Duodenal mucosa (tissue), 2 donors: Measurements from ENCODE around the gene TRPM8.

Experiments
- H3K27ac ChIP-seq: one replicate; pipeline ENCODE4 v1.7.0; 2013; ENCODE audit warnings: low read depth, low read length
- H3K27me3 ChIP-seq, 2 donors: one replicate each; pipeline ENCODE4 v1.7.0; 2013; ENCODE audit warnings: low read length in 2 of 2, control low read depth in 1 of 2; ENCODE audit not compliant: insufficient read depth in 2 of 2, control insufficient read depth in 1 of 2
- H3K36me3 ChIP-seq, 2 donors: one replicate each; pipeline ENCODE4 v1.7.0; 2013; ENCODE audit warnings: low read length in 2 of 2, control low read depth in 1 of 2; ENCODE audit not compliant: insufficient read depth in 2 of 2, control insufficient read depth in 1 of 2
- H3K4me1 ChIP-seq, 2 donors: one replicate each; pipeline ENCODE4 v1.7.0; 2013; ENCODE audit warnings: low read length in 2 of 2, control low read depth in 1 of 2; ENCODE audit not compliant: insufficient read depth in 2 of 2, control insufficient read depth in 1 of 2
- H3K4me3 ChIP-seq, 2 donors: one replicate each; pipeline ENCODE4 v1.7.0; 2013; ENCODE audit warnings: low read length in 2 of 2, low read depth in 1 of 2
- H3K9ac ChIP-seq, 2 donors: one replicate each; pipeline ENCODE4 v1.7.0; 2013; ENCODE audit warnings: low read length in 2 of 2, low read depth in 1 of 2
- H3K9me3 ChIP-seq, 2 donors: one replicate each; pipeline ENCODE4 v1.7.0; 2013; ENCODE audit warnings: low read length in 2 of 2, control low read depth in 1 of 2; ENCODE audit not compliant: control insufficient read depth in 1 of 2

The TRPM8 gene

DNA sequence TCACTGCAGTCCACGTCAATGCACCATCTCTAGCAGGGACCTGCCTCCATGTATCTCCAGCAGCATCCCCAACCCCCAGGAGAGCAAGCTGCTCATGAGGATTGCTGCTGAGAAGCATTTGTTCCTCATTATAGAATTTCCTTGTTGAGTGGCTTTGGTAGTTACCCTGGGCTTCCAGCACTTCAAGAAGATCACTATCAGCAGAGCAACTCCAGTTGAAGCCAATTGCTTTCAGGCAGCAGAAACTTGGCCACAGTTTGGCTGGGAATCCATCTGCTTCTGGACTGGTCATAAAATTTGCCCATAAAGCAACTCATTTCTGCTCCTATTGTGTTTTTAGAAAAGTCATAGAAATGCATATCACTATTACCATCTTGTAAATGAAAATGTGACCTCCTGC, 17.4 kb downstream of the TRPM8 start:
- Histone ChIP-seq H3K9me3 (no peaks in the 10 kb centered on the region), H3K4me3 (no peak overlapping the region), H3K27ac (no peak overlapping the region), H3K4me1 (peaks cover 0 to 5% of the 10 kb centered on the region in 2 donors), H3K36me3 (no peaks in the 10 kb centered on the region), H3K9ac (no peak overlapping the region), H3K27me3 (peaks cover 3 to 13% of the 10 kb centered on the region in 2 donors)

DNA sequence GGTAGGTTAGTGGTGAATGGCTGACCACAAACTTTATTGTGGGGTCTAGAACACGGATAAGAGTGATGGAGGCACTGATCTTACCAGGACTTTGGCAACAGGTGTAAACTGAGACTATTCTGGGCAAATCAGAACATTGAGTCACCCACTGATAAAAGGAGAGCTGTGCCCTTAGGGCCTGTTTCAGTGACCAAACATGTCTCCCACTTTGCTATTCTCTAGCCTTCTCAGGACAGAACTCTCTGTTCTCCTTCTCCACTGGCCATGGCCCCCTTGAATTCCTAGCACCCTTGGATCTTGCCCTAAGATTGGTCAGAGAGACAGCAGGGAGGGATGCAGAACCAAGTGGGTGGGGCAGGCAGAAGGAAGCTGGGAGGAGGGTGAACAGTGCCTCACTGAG, 18.3 kb downstream of the TRPM8 start:
- H3K9me3 ChIP-seq: no peaks in the 10 kb centered on the region
- no peak overlapping the region for H3K27ac ChIP-seq
- peaks cover 0 to 5% of the 10 kb centered on the region in 2 donors for H3K4me1 ChIP-seq
- H3K4me3 ChIP-seq: no peak overlapping the region
- H3K36me3 ChIP-seq: no peaks in the 10 kb centered on the region
- peaks cover 3 to 13% of the 10 kb centered on the region in 2 donors for H3K27me3 ChIP-seq
- no peak overlapping the region for H3K9ac ChIP-seq

DNA sequence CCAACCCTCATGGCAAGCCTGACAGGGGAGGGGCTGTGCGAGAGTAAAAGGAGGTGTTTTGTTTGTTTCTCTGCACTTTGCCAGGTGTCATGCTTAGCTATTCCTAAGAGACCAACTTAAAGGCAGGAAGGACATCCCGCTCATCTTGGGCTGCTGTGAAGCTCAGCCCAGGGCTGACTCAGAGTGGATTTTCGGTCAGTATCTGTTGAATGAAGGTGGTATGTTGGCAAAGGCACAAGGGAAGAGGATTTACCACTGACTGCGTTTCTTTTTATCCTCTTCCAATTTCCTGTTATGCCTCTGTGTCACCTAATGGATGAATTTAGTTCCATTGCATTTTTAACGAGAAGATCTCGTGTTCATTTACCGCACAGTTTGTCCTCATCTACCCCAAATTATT, 18.9 kb downstream of the TRPM8 start:
- Histone ChIP-seq H3K27ac (no peak overlapping the region), H3K9ac (no peak overlapping the region), H3K9me3 (no peaks in the 10 kb centered on the region), H3K36me3 (no peaks in the 10 kb centered on the region), H3K27me3 (peaks cover 3 to 10% of the 10 kb centered on the region in 2 donors), H3K4me1 (peaks cover 0 to 5% of the 10 kb centered on the region in 2 donors), H3K4me3 (no peak overlapping the region)

DNA sequence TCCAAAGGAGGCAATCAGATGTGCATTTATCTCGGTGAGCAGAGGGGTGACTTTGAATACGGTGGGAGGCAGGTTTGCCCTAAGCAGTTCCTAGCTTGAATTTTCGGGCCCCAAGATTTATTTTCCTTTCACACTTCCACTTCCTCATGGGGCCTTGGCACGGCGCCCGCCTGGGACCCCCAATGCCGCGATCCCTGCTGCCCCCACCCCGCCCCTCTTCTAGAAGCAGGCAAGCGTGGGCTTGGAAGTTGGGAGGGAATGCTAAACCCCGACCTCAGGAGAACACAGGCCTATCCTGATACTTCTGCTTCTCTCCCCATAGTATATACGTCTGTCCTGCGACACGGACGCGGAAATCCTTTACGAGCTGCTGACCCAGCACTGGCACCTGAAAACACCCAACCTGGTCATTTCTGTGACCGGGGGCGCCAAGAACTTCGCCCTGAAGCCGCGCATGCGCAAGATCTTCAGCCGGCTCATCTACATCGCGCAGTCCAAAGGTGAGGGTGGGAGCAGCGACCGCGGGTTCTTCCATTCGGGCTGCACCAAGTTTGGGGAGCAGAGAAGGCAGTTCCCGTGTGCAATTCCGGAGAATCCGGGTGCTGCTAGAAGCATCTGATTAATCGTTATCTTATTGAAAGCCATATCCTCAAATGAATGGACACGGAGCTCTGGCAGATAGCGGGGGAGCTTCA, 21.6 kb downstream of the TRPM8 start:
- no peak overlapping the region for H3K27ac ChIP-seq
- H3K4me1 ChIP-seq: peaks cover 0 to 5% of the 10 kb centered on the region in 2 donors
- peaks cover 3 to 7% of the 10 kb centered on the region in 2 donors for H3K27me3 ChIP-seq
- no peaks in the 10 kb centered on the region for H3K9me3 ChIP-seq
- H3K4me3 ChIP-seq: peak overlapping the region in 1 of 2 donors; percentile 48
- H3K36me3 ChIP-seq: no peaks in the 10 kb centered on the region
- no peak overlapping the region for H3K9ac ChIP-seq

DNA sequence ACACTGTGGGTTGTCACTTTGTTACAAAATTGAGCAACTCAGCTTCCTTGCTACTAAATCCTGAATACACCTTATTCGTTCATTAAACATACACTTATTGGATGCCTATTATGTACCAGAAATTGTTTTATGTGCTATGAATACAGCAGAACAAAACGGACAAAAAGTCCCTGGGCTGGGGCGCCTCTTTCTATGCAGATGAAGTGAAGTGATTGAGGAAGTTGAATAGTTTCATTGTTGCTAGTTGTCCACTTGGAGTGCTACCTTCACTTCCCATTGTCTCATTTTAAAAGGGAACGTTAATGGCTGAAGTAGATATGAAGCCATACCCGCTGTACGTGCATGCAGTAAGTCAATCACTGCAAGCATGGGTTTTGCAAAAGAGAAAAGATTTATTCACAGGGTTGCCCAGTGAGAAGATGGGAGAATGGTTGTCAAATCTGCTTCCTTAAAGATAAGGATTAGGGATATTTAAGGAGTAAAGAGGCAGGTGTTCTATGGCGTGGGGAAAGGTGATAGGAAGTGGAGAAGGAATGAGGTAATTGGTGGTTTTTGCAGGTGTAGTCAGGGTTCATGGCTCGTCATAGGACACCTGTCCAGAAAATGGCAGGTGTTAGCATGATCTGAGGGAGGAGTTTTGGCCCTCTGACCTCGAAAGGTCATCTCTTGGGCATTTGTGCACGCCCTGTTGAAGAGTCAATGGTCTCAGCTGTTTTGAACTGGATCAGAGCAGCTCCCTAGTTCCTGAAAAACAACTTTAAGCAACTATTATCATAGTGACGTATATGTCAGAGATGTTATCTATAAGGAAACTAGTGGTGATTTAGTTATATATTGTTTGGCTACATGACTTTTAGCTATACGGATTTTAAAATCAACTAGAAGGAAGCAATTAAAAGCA, 23.5 kb downstream of the TRPM8 start:
- H3K27me3 ChIP-seq: peaks cover 3 to 7% of the 10 kb centered on the region in 2 donors
- H3K4me3 ChIP-seq: no peak overlapping the region
- H3K9me3 ChIP-seq: no peaks in the 10 kb centered on the region
- H3K4me1 ChIP-seq: peaks cover 0 to 5% of the 10 kb centered on the region in 2 donors
- no peak overlapping the region for H3K9ac ChIP-seq
- no peak overlapping the region for H3K27ac ChIP-seq
- no peaks in the 10 kb centered on the region for H3K36me3 ChIP-seq

DNA sequence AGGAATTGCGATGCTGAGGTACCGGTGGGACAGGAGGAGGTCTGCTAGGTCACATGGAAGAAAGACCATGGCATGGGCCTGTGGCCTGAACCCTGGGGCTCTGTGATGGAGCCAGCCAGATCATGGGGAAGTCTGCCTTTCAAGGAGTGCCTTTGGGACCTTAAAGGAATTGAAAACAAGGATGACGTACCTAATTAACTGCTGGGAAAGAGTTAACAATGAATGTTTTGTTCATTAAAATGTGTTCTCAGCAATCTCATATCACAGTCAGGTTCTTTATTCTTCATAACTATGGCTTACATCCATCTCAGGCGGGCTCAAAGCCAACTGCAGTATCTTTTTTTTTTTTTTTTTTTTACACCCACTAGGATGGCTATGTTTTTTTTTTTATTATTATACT, 25.6 kb downstream of the TRPM8 start:
- H3K36me3 ChIP-seq: no peaks in the 10 kb centered on the region
- no peak overlapping the region for H3K27ac ChIP-seq
- peaks cover 0 to 5% of the 10 kb centered on the region in 2 donors for H3K4me1 ChIP-seq
- no peak overlapping the region for H3K4me3 ChIP-seq
- peaks cover 3 to 7% of the 10 kb centered on the region in 2 donors for H3K27me3 ChIP-seq
- no peaks in the 10 kb centered on the region for H3K9me3 ChIP-seq
- no peak overlapping the region for H3K9ac ChIP-seq

DNA sequence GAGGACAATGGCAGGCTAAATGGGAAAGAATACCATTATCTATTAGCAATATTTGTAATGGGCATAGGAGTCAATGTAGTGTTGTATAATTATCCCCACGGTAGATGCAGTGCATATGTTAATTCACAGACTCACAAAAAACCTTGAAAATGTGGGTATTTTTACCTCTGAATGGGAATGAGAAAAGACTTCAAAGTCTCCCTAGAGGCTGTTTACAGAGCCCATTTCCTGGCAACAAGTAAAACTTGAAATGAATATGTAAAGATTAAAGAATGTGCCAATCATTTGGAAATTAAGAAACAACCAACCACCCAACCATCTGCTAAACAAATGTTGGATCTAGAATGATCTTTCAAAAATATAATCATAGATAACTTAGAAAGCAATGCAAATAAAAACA, 27.1 kb downstream of the TRPM8 start:
- Histone ChIP-seq H3K36me3 (no peaks in the 10 kb centered on the region), H3K27ac (no peak overlapping the region), H3K27me3 (peaks cover 0 to 2% of the 10 kb centered on the region in 2 donors), H3K9me3 (no peaks in the 10 kb centered on the region), H3K4me3 (no peak overlapping the region), H3K9ac (no peak overlapping the region), H3K4me1 (no peaks in the 10 kb centered on the region)

DNA sequence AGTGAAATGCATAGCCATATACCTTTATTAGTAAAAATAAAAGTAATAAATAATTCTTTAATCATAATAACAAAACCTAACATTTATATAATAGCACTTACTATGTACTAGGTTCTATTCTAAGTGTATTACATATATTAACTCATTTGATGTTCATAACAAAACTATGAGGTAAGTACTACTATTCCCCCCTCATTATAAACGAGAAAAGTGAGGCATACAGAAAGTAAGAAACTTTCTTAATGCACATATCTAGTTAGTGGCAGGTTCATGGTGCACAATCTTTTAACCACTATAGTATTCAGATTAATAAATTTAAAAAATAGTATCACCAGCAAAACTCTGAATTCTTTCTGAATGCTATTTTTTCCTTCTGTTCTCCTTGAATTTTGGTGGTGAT, 27.5 kb downstream of the TRPM8 start:
- Histone ChIP-seq H3K9ac (no peak overlapping the region), H3K4me1 (no peaks in the 10 kb centered on the region), H3K36me3 (no peaks in the 10 kb centered on the region), H3K4me3 (no peak overlapping the region), H3K27me3 (no peaks in the 10 kb centered on the region), H3K27ac (no peak overlapping the region), H3K9me3 (no peaks in the 10 kb centered on the region)

DNA sequence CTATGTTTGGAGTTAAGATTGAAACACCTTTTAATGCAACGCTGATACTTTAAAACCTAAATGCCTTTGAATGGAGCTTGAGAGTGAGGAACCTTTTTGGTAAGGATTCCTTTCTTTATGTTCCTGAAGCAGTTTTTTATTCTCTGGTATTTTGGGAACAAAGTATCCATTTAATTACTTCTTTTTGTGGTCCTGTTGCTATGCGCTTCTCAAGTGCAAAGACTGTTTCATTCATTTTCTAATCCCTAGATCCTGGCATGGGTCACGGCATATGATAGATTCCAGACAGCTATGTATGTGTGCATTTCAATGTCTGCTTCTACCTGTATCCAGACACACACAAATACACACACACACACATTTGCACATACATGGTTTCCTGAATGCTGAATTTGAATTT, 28.0 kb downstream of the TRPM8 start:
- Histone ChIP-seq H3K4me3 (no peak overlapping the region), H3K9ac (no peak overlapping the region)

DNA sequence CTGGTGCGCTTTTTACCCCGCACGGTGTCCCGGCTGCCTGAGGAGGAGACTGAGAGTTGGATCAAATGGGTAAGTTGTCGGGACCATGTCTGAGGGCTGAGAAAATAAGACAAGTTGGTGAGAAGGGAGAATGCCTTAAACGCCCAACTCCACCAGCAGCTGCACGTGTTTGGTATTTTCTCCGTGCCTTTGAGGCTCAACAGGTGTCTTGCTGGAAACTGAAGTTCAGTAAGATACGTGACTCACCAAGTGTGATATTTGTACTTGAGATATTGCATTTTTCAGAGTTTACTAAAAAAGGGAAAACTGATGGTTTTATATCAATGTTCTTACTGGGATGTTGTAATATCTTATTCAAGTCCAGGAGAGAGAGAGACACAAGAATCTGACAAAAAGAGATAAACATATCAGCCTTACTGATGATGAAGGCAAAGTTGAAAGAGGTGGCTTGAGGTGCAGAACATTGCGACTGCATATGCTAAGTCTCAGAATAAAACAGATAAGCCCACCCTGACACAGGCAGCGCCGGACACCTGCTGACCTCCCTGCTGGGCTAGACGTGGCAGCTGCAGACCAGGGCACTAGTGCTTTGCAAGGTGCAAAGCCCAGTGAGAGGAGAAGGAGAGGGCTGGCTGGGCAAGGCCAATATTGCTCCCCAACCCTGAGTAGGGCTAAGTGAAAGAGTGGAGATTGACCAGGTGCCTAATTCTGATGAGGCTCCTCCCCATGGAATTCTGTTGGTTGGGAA, 33.1 kb downstream of the TRPM8 start:
- Histone ChIP-seq H3K4me1 (no peaks in the 10 kb centered on the region), H3K36me3 (no peaks in the 10 kb centered on the region), H3K4me3 (no peak overlapping the region), H3K27ac (no peak overlapping the region), H3K9ac (no peak overlapping the region), H3K27me3 (peaks cover 0 to 7% of the 10 kb centered on the region in 2 donors), H3K9me3 (no peaks in the 10 kb centered on the region)

More for the DNA sequence above, 28.0 kb downstream of the TRPM8 start:
- H3K4me1 ChIP-seq: no peaks in the 10 kb centered on the region
- no peaks in the 10 kb centered on the region for H3K27me3 ChIP-seq
- H3K27ac ChIP-seq: no peak overlapping the region
- H3K9me3 ChIP-seq: no peaks in the 10 kb centered on the region
- no peaks in the 10 kb centered on the region for H3K36me3 ChIP-seq
